Natural killer cell treated with Interleukin-12 subunit alpha and Interleukin-12 subunit beta and Interleukin-15 and Interleukin-18, amount 100 ng/mL, for 72 hours (primary cell): Measurements from ENCODE around the gene WNT2B. TPM values are rescaled to one million over a fixed set of nuclear protein-coding genes. Genes with fewer than 3 reads are reported as not detected.
A peak's percentile ranks its signal among the peaks of the same experiment; 100 is the strongest.

Experiments
- ATAC-seq, 2 donors: fragments of 150-1000 bp; cut with Tn5 transposase in 1 of 2; sonication (Bioruptor Pico), chemical (Tn5 transposase) in 1 of 2; 2 replicates each; pipeline ENCODE4 v1.10.0; 2021
- DNase-seq: peaks from one replicate; pipeline ENCODE4 v3.0.0; 2022; ENCODE audit warnings: low spot score
- H3K27ac Mint-ChIP-seq, 2 donors: 1 replicate in 1 of 2; 2 replicates in 1 of 2; pipeline ENCODE4 v1.8.0; 2022; ENCODE audit warnings: mixed read lengths in 2 of 2, mild to moderate bottlenecking in 1 of 2, moderate library complexity in 1 of 2
- H3K27me3 Mint-ChIP-seq, 2 donors: 1 replicate in 1 of 2; 2 replicates in 1 of 2; pipeline ENCODE4 v1.8.0; 2022; ENCODE audit warnings: mixed read lengths in 2 of 2
- H3K36me3 Mint-ChIP-seq: one replicate; pipeline ENCODE4 v1.8.0; 2022; ENCODE audit warnings: mixed read lengths
- H3K4me1 Mint-ChIP-seq, 2 donors: 1 replicate in 1 of 2; 2 replicates in 1 of 2; pipeline ENCODE4 v1.8.0; 2022; ENCODE audit warnings: low read depth in 2 of 2, mixed read lengths in 2 of 2, mild to moderate bottlenecking in 1 of 2
- H3K4me3 Mint-ChIP-seq: one replicate; pipeline ENCODE4 v1.8.0; 2022; ENCODE audit warnings: mixed read lengths
- H3K9me3 Mint-ChIP-seq: 2 replicates; pipeline ENCODE4 v1.8.0; 2022; ENCODE audit warnings: mixed read lengths
- total RNA-seq, 2 donors: library from RNA; stranded (reverse); gene quantifications; one replicate each; pipeline ENCODE4 v1.2.3, GENCODE V29; 2022

The WNT2B gene
- total RNA-seq, 2 donors from 2014 or later: 0.14 to 0.86 TPM

DNA sequence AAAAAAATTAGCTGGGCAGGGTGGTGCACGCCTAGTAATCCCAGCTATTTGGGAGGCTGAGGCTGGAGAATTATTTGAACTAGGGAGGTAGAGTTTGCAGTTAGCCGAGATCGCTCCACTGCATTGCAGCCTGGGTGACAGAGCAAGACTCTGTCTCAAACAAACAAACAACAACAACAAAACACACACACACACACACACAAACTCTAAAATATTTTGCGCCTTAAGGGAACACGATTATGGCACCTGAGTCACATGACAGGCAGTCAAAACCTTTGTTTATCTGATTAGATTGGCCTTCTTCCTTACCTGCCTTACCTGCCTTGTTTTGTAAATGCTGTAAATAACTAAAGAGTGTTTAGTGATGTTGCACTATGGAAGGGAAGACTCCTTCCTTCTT is 20.6 kb upstream of the WNT2B start:
- no peak overlapping the region for H3K27ac Mint-ChIP-seq
- no peaks in the 10 kb centered on the region for H3K9me3 Mint-ChIP-seq
- DNase-seq (no peak), ATAC-seq (no peak)
- peaks cover 18 to 20% of the 10 kb centered on the region in 2 donors for H3K27me3 Mint-ChIP-seq
- no peak overlapping the region for H3K4me3 Mint-ChIP-seq
- H3K4me1 Mint-ChIP-seq: no peaks in the 10 kb centered on the region
- H3K36me3 Mint-ChIP-seq: no peaks in the 10 kb centered on the region

DNA sequence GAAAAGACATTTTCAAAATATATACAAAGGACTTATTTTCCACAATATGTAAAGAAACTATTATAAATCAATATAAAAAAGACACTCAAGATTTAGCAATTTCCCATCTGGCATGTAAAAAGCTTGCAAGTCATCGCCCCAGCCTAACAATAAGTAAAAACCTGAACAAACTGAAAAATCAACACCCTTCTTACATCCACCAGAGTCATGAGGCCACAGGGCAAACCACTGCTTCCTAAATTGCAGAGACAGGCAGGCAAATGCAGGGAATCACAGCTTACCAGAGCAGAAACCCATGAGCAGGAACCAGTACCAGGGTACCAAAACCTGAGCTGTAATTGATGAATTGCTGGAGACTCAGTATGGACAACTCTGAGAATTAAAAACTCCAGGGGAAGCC is 16.7 kb upstream of the WNT2B start:
- Mint-ChIP-seq H3K9me3 (no peaks in the 10 kb centered on the region), H3K27ac (no peak overlapping the region), H3K27me3 (peaks cover 29 to 31% of the 10 kb centered on the region in 2 donors), H3K4me1 (no peaks in the 10 kb centered on the region), H3K36me3 (no peaks in the 10 kb centered on the region), H3K4me3 (no peak overlapping the region)
- no peak for DNase-seq
- no peak for ATAC-seq

DNA sequence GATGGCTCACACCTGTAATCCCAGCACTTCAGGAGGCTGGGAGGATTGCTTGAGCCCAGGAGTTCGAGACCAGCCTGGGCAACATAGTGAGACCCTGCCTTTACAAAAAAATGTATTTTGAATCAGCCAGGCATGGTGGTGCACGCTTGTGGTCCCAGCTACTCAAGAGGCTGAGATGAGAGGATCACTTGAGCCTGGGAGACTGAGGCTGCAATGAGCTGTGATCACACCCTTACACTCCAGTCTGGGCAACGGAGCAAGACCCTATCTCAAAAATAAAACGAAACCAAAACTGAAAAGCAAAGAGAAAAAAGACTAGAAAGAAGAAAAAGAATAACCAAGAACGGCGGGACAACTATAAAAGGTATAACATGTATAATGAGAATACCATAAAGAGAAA is 15.4 kb upstream of the WNT2B start:
- Mint-ChIP-seq H3K27ac (no peak overlapping the region), H3K36me3 (no peaks in the 10 kb centered on the region), H3K9me3 (no peaks in the 10 kb centered on the region), H3K27me3 (peaks cover 37 to 43% of the 10 kb centered on the region in 2 donors), H3K4me3 (peak overlapping the region; percentile 3), H3K4me1 (no peaks in the 10 kb centered on the region)
- no peak for DNase-seq
- no peak for ATAC-seq

DNA sequence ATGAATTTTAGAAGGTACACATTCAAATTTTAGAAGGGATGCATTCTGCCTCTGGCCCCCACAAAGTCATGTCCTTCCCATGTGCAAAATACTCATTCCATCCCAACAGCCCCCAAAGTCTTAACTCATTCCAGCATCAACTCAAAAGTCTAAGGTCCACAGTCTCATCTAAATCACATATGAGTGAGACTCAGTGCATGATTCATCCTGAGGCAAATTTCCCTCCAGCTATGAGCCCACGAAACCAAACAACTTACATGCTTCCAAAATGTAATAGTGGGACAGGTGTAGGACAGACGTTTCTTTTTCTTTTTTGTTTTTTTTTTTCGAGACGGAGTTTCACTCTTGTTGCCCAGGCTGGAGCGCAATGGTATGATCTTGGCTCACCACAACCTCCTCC is 12.5 kb upstream of the WNT2B start:
- H3K4me3 Mint-ChIP-seq: no peak overlapping the region
- H3K4me1 Mint-ChIP-seq: no peaks in the 10 kb centered on the region
- ATAC-seq (no peak), DNase-seq (no peak)
- no peaks in the 10 kb centered on the region for H3K36me3 Mint-ChIP-seq
- no peak overlapping the region for H3K27ac Mint-ChIP-seq
- H3K9me3 Mint-ChIP-seq: no peaks in the 10 kb centered on the region
- peaks cover 43 to 57% of the 10 kb centered on the region in 2 donors for H3K27me3 Mint-ChIP-seq

- no peak for DNase-seq
- H3K4me1 Mint-ChIP-seq: peaks cover 0 to 1% of the 10 kb centered on the region in 2 donors
- peak; percentile 44 to 64 for ATAC-seq
- no peaks in the 10 kb centered on the region for H3K9me3 Mint-ChIP-seq
- no peak overlapping the region for H3K27ac Mint-ChIP-seq
- H3K4me3 Mint-ChIP-seq: no peak overlapping the region
- H3K27me3 Mint-ChIP-seq: peaks cover 48 to 74% of the 10 kb centered on the region in 2 donors
- H3K36me3 Mint-ChIP-seq: no peaks in the 10 kb centered on the region
Observed at GRCh38 chr1:112501810-112502641, 6.7 kb upstream of the WNT2B start.

- DNase-seq (no peak), ATAC-seq (no peak)
- Mint-ChIP-seq H3K4me1 (peaks cover 0 to 4% of the 10 kb centered on the region in 2 donors), H3K4me3 (no peak overlapping the region), H3K36me3 (no peaks in the 10 kb centered on the region), H3K27ac (no peak overlapping the region), H3K9me3 (no peaks in the 10 kb centered on the region), H3K27me3 (peaks cover 46 to 69% of the 10 kb centered on the region in 2 donors)
Observed at GRCh38 chr1:112502826-112503225, 5.9 kb upstream of the WNT2B start.

- H3K27ac Mint-ChIP-seq: no peak overlapping the region
- H3K27me3 Mint-ChIP-seq: peaks cover 37 to 56% of the 10 kb centered on the region in 2 donors
- H3K36me3 Mint-ChIP-seq: no peaks in the 10 kb centered on the region
- H3K9me3 Mint-ChIP-seq: no peaks in the 10 kb centered on the region
- no peak overlapping the region for H3K4me3 Mint-ChIP-seq
- H3K4me1 Mint-ChIP-seq: peaks cover 0 to 8% of the 10 kb centered on the region in 2 donors
- DNase-seq (no peak), ATAC-seq (no peak)
Observed at GRCh38 chr1:112504001-112504660, 4.6 kb upstream of the WNT2B start.

DNA sequence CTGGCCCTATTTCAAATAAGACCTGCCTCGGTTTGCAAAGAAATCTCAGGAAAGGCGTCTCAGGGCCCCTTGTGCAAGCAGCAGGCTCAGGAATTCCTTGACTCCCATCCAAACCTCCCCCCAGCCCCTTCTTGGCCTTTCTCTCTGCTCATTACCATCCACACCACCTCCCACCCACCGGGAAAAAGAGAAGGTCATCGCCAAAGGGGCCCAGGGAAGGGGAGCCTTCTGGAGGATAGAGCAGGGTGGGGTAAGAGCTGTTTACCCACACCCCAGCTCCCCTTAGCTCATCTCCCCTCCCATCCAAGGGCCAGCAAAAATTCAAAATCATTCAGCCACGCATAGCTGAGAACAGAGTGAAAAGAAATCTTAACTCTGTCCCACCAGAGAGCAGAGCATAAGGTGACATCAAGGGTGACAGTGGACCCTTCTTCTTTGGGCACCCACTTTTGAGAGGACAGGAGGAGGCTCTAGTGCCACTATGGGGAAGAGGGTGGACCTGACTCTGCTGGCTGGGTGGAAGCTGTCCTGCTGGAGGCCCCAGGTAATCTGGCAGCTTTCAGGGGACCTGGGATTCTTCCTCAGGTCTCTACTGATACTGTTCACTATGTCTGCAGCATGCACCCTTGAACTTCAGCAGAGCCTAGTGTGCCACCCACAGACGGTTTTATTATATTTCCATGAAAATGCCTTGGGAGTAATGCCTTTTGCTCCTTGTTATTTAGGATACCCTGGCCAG is 3.9 kb upstream of the WNT2B start:
- no peaks in the 10 kb centered on the region for H3K9me3 Mint-ChIP-seq
- DNase-seq (no peak), ATAC-seq (no peak)
- H3K27me3 Mint-ChIP-seq: peaks cover 35 to 52% of the 10 kb centered on the region in 2 donors
- no peak overlapping the region for H3K27ac Mint-ChIP-seq
- H3K36me3 Mint-ChIP-seq: no peaks in the 10 kb centered on the region
- H3K4me1 Mint-ChIP-seq: peaks cover 0 to 8% of the 10 kb centered on the region in 2 donors
- no peak overlapping the region for H3K4me3 Mint-ChIP-seq

DNA sequence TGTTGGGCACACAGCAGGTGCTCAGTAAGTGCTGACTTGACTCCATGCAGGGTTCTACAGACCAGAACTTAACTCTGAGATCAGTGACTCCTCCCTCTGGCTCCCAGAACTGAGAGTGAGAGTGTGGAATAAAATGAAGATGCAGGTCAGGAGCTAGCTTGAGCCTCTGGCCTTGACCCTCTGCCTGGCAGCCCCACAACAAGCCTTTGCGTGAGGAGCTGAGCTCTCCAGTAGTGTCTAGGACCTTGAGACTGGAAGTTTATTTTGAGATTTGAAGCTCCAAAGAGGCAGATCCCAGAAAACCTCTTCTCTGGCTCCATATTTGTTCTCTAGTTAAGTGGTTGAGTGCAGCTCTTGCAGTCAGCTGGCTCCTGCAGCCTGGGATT is 3.4 kb upstream of the WNT2B start:
- no peak overlapping the region for H3K27ac Mint-ChIP-seq
- ATAC-seq: no peak
- no peak overlapping the region for H3K4me3 Mint-ChIP-seq

GRCh38 chr1:112505878-112506277 is 2.9 kb upstream of the WNT2B start:
- ATAC-seq: no peak
- peaks cover 41 to 59% of the 10 kb centered on the region in 2 donors for H3K27me3 Mint-ChIP-seq
- no peak for DNase-seq
- H3K4me1 Mint-ChIP-seq: peaks cover 0 to 12% of the 10 kb centered on the region in 2 donors
- H3K27ac Mint-ChIP-seq: no peak overlapping the region
- H3K9me3 Mint-ChIP-seq: no peaks in the 10 kb centered on the region
- no peak overlapping the region for H3K4me3 Mint-ChIP-seq
- H3K36me3 Mint-ChIP-seq: no peaks in the 10 kb centered on the region

More for the DNA sequence above, 3.4 kb upstream of the WNT2B start:
- DNase-seq: no peak
- Mint-ChIP-seq H3K9me3 (no peaks in the 10 kb centered on the region), H3K4me1 (peaks cover 0 to 12% of the 10 kb centered on the region in 2 donors), H3K36me3 (no peaks in the 10 kb centered on the region), H3K27me3 (peaks cover 38 to 55% of the 10 kb centered on the region in 2 donors)

- Mint-ChIP-seq H3K4me1 (peaks cover 0 to 12% of the 10 kb centered on the region in 2 donors), H3K27me3 (peaks cover 38 to 55% of the 10 kb centered on the region in 2 donors)
Observed at GRCh38 chr1:112506306-112506705, 2.5 kb upstream of the WNT2B start.

GRCh38 chr1:112506731-112507130 is 2.0 kb upstream of the WNT2B start:
- DNase-seq: no peak
- peaks cover 38 to 52% of the 10 kb centered on the region in 2 donors for H3K27me3 Mint-ChIP-seq
- H3K9me3 Mint-ChIP-seq: no peaks in the 10 kb centered on the region
- H3K4me1 Mint-ChIP-seq: peaks cover 0 to 12% of the 10 kb centered on the region in 2 donors
- no peaks in the 10 kb centered on the region for H3K36me3 Mint-ChIP-seq
- no peak overlapping the region for H3K27ac Mint-ChIP-seq
- peak overlapping the region; percentile 42 for H3K4me3 Mint-ChIP-seq
- ATAC-seq: no peak

More at GRCh38 chr1:112506306-112506705, 2.5 kb upstream of the WNT2B start:
- no peak overlapping the region for H3K4me3 Mint-ChIP-seq
- no peaks in the 10 kb centered on the region for H3K9me3 Mint-ChIP-seq
- ATAC-seq: no peak
- DNase-seq: no peak
- H3K27ac Mint-ChIP-seq: no peak overlapping the region
- H3K36me3 Mint-ChIP-seq: no peaks in the 10 kb centered on the region

GRCh38 chr1:112507336-112507735 is 1.4 kb upstream of the WNT2B start:
- no peak for DNase-seq
- H3K9me3 Mint-ChIP-seq: no peaks in the 10 kb centered on the region
- H3K4me1 Mint-ChIP-seq: peaks cover 0 to 12% of the 10 kb centered on the region in 2 donors
- ATAC-seq: no peak
- H3K27ac Mint-ChIP-seq: no peak overlapping the region
- peak overlapping the region; percentile 72 for H3K4me3 Mint-ChIP-seq
- H3K36me3 Mint-ChIP-seq: no peaks in the 10 kb centered on the region
- peaks cover 39 to 50% of the 10 kb centered on the region in 2 donors for H3K27me3 Mint-ChIP-seq

- peaks cover 34 to 44% of the 10 kb centered on the region in 2 donors for H3K27me3 Mint-ChIP-seq
- peaks cover 0 to 12% of the 10 kb centered on the region in 2 donors for H3K4me1 Mint-ChIP-seq
- H3K36me3 Mint-ChIP-seq: no peaks in the 10 kb centered on the region
- H3K4me3 Mint-ChIP-seq: peak overlapping the region; percentile 72
- no peak for DNase-seq
- ATAC-seq: no peak
- H3K27ac Mint-ChIP-seq: no peak overlapping the region
- H3K9me3 Mint-ChIP-seq: no peaks in the 10 kb centered on the region
Observed at GRCh38 chr1:112507921-112508277, 866 bp upstream of the WNT2B start.
